ENCODE measurements around the gene PAX8.

The PAX8 gene

GRCh38 chr2:113284476-113284875 is 5.8 kb upstream of the PAX8 start:
- DNase-seq (ENCODE audit: extremely low read depth, insufficient read length): no peak
- Histone ChIP-seq H3K36me3 (ENCODE audit: control insufficient read depth, insufficient read depth, low read length) (no peaks in the 10 kb centered on the region), H3K27me3 (replicated peaks; ENCODE audit: control insufficient read depth, insufficient read depth, low read length) (no peaks in the 10 kb centered on the region; the same call in 1 of the 2 replicates), H3K4me3 (replicated peaks; ENCODE audit: low read depth, low read length) (no peak overlapping the region)
- TF ChIP-seq CTCF (IDR thresholded peaks at IDR 0.05; ENCODE audit: insufficient read depth, low read length, poor library complexity, severe bottlenecking): no peak

DNA sequence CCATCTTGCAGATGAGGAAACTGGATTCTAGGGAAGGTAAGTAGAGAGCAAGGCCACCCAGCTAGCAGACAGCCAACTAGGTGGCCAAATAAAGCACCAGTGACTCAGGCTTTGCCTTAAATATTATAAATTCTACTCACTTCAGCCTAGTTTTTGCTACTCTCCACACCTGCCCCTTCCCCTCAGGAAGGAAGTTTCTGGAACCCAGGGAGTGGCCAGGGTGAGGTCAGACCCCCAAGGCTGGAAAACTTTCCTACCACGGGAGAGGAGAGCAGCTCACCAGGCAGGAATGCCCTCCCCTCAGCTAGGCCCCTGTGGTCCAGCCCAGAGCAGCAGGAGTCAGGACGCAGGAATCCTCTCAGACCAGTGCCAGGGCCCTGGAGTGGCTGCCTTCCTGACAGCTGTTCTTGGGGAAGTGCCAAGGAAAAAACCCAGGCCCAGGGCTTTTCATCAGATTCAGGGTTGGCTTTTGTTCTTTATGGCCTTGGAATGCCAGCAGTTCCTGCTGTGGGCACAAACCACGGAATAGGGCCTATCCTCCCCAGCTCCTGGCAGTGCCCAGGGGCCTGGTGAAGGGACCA is 5.1 kb upstream of the PAX8 start:
- no peaks in the 10 kb centered on the region; the same call in 1 of the 2 replicates for H3K27me3 ChIP-seq (replicated peaks; ENCODE audit: control insufficient read depth, insufficient read depth, low read length)
- DNase-seq (ENCODE audit: extremely low read depth, insufficient read length): no peak
- no peak overlapping the region for H3K4me3 ChIP-seq (replicated peaks; ENCODE audit: low read depth, low read length)
- no peaks in the 10 kb centered on the region for H3K36me3 ChIP-seq (ENCODE audit: control insufficient read depth, insufficient read depth, low read length)
- no peak for TF ChIP-seq CTCF (IDR thresholded peaks at IDR 0.05; ENCODE audit: insufficient read depth, low read length, poor library complexity, severe bottlenecking)

DNA sequence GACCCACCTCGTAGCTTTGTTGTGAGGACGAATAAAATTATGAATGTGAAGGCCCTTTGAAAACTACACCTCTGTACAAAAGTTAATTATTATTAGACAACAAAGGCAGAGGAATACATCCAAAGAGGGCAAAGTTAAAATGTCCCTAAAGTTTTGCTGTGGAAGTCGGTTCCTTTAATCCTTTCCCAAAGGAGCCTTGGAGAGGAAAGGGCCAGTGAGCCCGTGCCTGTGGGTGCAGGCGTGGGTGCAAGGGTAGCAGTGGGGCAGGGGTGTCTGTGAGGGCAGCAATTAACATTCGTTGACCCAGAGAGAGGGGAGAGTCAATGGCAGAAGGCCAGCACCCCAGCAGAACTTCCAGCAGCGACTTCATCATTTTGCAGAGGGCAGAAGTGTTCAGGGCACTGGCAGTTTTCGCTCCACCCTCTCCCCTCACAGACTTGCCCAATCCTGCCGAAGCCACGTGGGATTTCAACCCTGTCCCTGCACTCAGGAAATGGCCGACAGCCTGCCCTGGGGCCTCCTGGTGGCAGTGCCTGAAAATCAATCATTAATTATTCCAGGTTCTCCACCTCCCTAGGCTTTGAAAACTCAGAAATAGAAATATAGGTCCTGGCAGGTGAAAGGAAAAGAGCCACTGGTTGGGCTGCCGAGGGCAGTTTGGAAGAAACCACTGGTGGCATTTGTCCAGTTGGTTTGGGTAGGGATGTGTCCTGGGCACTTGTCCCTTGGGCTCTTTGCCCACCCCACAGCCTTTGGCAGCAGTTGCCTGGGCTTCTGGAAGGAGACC is 4.2 kb upstream of the PAX8 start:
- Histone ChIP-seq H3K36me3 (ENCODE audit: control insufficient read depth, insufficient read depth, low read length) (no peaks in the 10 kb centered on the region), H3K27me3 (replicated peaks; ENCODE audit: control insufficient read depth, insufficient read depth, low read length) (no peaks in the 10 kb centered on the region; the same call in 1 of the 2 replicates), H3K4me3 (replicated peaks; ENCODE audit: low read depth, low read length) (no peak overlapping the region)
- TF ChIP-seq CTCF (IDR thresholded peaks at IDR 0.05; ENCODE audit: insufficient read depth, low read length, poor library complexity, severe bottlenecking): peak; percentile 11
- DNase-seq (ENCODE audit: extremely low read depth, insufficient read length): no peak

DNA sequence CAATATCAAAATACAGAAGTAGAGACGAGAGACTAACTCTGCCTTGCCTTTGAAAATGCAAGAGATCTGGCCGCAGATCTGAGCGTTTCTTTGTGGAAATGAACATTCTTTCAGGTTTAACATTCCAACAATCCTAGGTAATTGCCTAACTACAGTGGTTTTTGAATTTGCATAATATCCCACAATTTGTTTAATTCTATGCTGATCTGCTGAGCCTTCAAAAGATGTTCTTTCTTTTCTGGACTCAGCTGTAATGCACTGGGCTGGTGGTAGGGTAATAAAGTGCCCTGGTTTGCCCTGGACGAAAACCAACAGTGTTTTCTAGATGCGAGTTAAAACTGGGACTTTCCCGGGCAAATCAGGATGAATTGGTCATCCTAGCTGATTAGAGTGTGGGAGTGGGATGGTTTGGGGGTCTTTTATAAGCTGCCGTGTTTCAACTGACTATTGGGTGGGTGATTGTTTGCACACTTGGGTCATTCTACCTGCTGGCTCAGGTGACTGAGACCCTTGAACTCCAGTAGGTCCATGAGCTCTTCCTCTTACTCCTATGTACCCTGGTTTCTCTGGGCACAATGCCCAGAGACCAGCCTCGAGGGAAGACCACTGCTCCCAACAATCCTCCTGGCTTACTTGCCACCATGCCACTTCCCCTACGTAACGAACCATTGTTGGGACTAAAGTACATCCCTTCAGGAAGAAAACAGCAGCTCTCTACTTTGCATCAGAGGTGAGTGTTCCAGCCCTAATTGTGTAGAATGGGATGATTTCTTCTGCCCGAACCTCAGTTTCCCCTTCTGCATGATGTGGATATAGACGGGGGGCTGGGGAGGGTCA is 3.4 kb upstream of the PAX8 start:
- no peaks in the 10 kb centered on the region; the same call in 1 of the 2 replicates for H3K27me3 ChIP-seq (replicated peaks; ENCODE audit: control insufficient read depth, insufficient read depth, low read length)
- no peak for TF ChIP-seq CTCF (IDR thresholded peaks at IDR 0.05; ENCODE audit: insufficient read depth, low read length, poor library complexity, severe bottlenecking)
- no peak overlapping the region for H3K4me3 ChIP-seq (replicated peaks; ENCODE audit: low read depth, low read length)
- H3K36me3 ChIP-seq (ENCODE audit: control insufficient read depth, insufficient read depth, low read length): no peaks in the 10 kb centered on the region
- DNase-seq (ENCODE audit: extremely low read depth, insufficient read length): no peak

DNA sequence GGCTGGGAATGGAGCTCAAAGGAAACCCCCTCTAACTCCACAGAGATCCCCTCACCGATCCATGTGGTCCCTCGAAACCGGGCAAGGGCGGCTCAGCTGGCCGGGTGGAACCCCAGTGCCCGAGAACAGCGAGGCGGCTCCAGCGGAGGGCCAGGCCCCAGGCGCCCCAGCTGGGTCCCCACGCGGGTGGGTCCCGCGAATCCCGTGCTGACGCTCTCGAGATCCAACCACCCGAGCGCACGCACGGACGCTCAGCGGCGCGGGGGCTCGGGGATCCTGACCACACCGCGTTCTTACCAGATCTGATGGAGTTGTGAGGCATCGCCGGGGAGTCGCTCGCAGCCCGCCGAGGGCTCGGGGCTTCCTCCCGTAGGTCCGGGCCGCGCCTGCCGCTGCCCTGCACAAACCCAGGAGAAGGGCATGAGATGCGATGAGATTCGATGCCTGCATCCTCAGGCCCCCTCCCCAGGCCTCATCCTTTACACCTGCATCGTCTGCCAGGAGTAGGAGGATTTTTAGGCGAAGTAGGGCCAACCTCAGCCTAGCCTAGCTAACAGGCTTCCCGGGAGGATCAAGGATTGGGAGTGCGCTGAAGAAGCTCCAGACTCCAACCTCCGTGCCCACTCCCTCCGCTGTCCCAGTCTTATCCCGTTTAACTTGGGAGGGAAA is 514 bp downstream of the PAX8 start:
- TF ChIP-seq CTCF (IDR thresholded peaks at IDR 0.05; ENCODE audit: insufficient read depth, low read length, poor library complexity, severe bottlenecking): no peak
- no peaks in the 10 kb centered on the region; the same call in 1 of the 2 replicates for H3K27me3 ChIP-seq (replicated peaks; ENCODE audit: control insufficient read depth, insufficient read depth, low read length)
- no peak overlapping the region for H3K4me3 ChIP-seq (replicated peaks; ENCODE audit: low read depth, low read length)
- DNase-seq (ENCODE audit: extremely low read depth, insufficient read length): no peak
- H3K36me3 ChIP-seq (ENCODE audit: control insufficient read depth, insufficient read depth, low read length): no peaks in the 10 kb centered on the region
